GM19023 (cell line): Measurements from ENCODE around the gene OTOA.
"Not testable (repeated sequence)": the region's sequence is repeated elsewhere in the genome, so short reads cannot be mapped to it uniquely, and the experiment has no call there.

ENCODE experiments used
- ATAC-seq: cut with Tn5 transposase; IDR thresholded peaks from one replicate; pipeline ENCODE4 v1.9.1; 2021; ENCODE audit warnings: mild to moderate bottlenecking, moderate library complexity; ENCODE audit not compliant: unreplicated experiment

The OTOA gene

GRCh38 chr16:21717608-21718007, 53.8 kb downstream of the OTOA start:
- ATAC-seq = no peak

GRCh38 chr16:21719283-21719682, 55.5 kb downstream of the OTOA start:
- no peak for ATAC-seq

GRCh38 chr16:21720533-21720932, 56.8 kb downstream of the OTOA start:
- ATAC-seq = no peak

- no peak for ATAC-seq
Observed at GRCh38 chr16:21722771-21723455, 59.1 kb downstream of the OTOA start.

GRCh38 chr16:21723532-21723931, 59.8 kb downstream of the OTOA start:
- ATAC-seq = no peak

GRCh38 chr16:21727344-21727743, 63.6 kb downstream of the OTOA start:
- ATAC-seq = no peak

- not testable (repeated sequence) for ATAC-seq
Observed at GRCh38 chr16:21731233-21731632, 67.5 kb downstream of the OTOA start.

GRCh38 chr16:21740637-21741036, 76.9 kb downstream of the OTOA start:
- not testable (repeated sequence) for ATAC-seq

GRCh38 chr16:21756192-21757079, 92.7 kb downstream of the OTOA start:
- ATAC-seq = not testable (repeated sequence)

GRCh38 chr16:21757080-21757671, 93.4 kb downstream of the OTOA start:
- peak; percentile 85 for ATAC-seq

GRCh38 chr16:21768280-21768679, 104.5 kb downstream of the OTOA start:
- ATAC-seq = not testable (repeated sequence)

GRCh38 chr16:21768810-21769209, 105.0 kb downstream of the OTOA start:
- not testable (repeated sequence) for ATAC-seq

GRCh38 chr16:21769284-21769683, 105.5 kb downstream of the OTOA start:
- not testable (repeated sequence) for ATAC-seq

GRCh38 chr16:21770584-21770983, 106.8 kb downstream of the OTOA start:
- not testable (repeated sequence) for ATAC-seq

GRCh38 chr16:21772547-21773206, 108.9 kb downstream of the OTOA start:
- not testable (repeated sequence) for ATAC-seq

- not testable (repeated sequence) for ATAC-seq
Observed at GRCh38 chr16:21773207-21773553, 109.4 kb downstream of the OTOA start.

- ATAC-seq = not testable (repeated sequence)
Observed at GRCh38 chr16:21780525-21780924, 116.8 kb downstream of the OTOA start.

GRCh38 chr16:21790506-21790905, 126.7 kb downstream of the OTOA start:
- ATAC-seq = not testable (repeated sequence)

GRCh38 chr16:21793310-21793709, 129.5 kb downstream of the OTOA start:
- ATAC-seq = not testable (repeated sequence)

- ATAC-seq = not testable (repeated sequence)
Observed at GRCh38 chr16:21798601-21799000, 134.8 kb downstream of the OTOA start.
